Activated T-cell treated with anti-CD3 and anti-CD28 coated beads, Interleukin-2, amount 50 U/mL, for 24 hours (primary cell): ENCODE data around the gene SNRPB.

Source experiments
- DNase-seq: peaks from one replicate; pipeline ENCODE4 v3.0.0-alpha.2; 2020
- H3K27ac Mint-ChIP-seq: 2 replicates; pipeline ENCODE4 v1.8.0; 2020; ENCODE audit warnings: mild to moderate bottlenecking, mixed read lengths
- H3K27me3 Mint-ChIP-seq: 2 replicates; pipeline ENCODE4 v1.8.0; 2020; ENCODE audit warnings: mixed read lengths
- H3K36me3 Mint-ChIP-seq: 2 replicates; pipeline ENCODE4 v1.8.0; 2020; ENCODE audit warnings: low read depth, mixed read lengths
- H3K4me1 Mint-ChIP-seq: 2 replicates; pipeline ENCODE4 v1.8.0; 2020; ENCODE audit warnings: low read depth, mixed read lengths
- H3K4me3 Mint-ChIP-seq: 2 replicates; pipeline ENCODE4 v1.8.0; 2020; ENCODE audit warnings: mild to moderate bottlenecking, moderate library complexity, mixed read lengths
- H3K9me3 Mint-ChIP-seq: 2 replicates; pipeline ENCODE4 v1.8.0; 2020; ENCODE audit warnings: mixed read lengths

Gene SNRPB

DNA sequence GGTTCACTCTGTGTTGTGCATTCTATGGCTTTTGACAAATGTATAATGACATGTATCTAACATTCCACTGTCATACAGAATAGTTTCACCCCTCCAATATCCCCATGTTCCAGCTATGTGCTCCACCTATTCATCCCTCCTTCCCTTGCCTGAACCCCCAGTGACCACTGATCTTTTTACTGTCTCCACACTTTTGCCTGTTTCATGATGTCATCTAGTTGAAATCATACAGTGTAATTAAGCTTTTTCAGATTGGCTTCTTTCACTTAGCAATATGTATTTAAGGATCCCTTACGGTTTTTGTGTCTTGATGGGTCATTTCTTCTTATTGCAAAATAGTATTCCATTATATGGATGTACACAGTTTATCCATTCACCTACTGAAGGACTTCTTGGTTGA, 50.1 kb downstream of the SNRPB start:
- Mint-ChIP-seq H3K27ac (no peak overlapping the region), H3K4me1 (no peaks in the 10 kb centered on the region), H3K27me3 (peaks cover 8% of the 10 kb centered on the region), H3K36me3 (no peaks in the 10 kb centered on the region), H3K9me3 (no peaks in the 10 kb centered on the region), H3K4me3 (no peak overlapping the region)
- no peak for DNase-seq

DNA sequence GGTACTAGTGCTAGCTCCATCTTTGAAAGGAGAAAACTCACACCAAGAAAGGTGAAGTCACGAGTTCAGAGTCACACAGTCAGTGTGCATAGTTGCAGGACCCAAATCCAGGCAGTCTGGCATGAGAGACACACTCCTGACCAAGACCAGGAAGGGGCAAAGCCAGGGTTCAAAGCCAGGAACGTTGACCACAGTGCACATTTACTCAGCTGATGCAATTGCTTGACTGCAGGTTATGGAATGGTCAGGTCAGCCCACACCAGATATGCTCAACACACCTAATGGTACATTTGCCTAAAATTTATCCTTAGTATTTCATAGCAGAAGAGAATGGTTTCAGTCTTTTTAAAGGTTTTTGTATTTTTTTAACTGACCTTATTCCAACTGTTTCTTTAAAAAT, 52.2 kb downstream of the SNRPB start:
- H3K27ac Mint-ChIP-seq, result no peak overlapping the region
- H3K4me1 Mint-ChIP-seq, result no peaks in the 10 kb centered on the region
- peaks cover 13% of the 10 kb centered on the region for H3K27me3 Mint-ChIP-seq

DNA sequence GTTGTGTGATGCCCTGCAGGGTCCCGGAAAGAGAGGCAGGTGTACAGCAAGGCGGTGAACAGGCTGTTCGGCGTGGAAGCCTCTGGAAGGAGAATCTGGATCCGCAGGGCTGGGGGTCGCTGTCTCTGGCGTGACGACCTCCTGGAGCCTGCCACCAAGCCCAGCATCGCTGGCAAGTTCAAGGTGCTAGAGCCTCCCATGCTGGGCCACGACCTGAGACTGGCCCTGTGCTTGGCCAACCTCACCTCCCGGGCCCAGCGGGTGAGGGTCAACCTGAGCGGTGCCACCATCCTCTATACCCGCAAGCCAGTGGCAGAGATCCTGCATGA, 53.4 kb downstream of the SNRPB start:
- Mint-ChIP-seq H3K4me1 (no peaks in the 10 kb centered on the region), H3K36me3 (no peaks in the 10 kb centered on the region), H3K9me3 (no peaks in the 10 kb centered on the region), H3K27me3 (peaks cover 19% of the 10 kb centered on the region), H3K4me3 (no peak overlapping the region), H3K27ac (no peak overlapping the region)
- DNase-seq, result no peak

More for the DNA sequence above, 52.2 kb downstream of the SNRPB start:
- DNase-seq, result no peak
- Mint-ChIP-seq H3K9me3 (no peaks in the 10 kb centered on the region), H3K36me3 (no peaks in the 10 kb centered on the region), H3K4me3 (no peak overlapping the region)

DNA sequence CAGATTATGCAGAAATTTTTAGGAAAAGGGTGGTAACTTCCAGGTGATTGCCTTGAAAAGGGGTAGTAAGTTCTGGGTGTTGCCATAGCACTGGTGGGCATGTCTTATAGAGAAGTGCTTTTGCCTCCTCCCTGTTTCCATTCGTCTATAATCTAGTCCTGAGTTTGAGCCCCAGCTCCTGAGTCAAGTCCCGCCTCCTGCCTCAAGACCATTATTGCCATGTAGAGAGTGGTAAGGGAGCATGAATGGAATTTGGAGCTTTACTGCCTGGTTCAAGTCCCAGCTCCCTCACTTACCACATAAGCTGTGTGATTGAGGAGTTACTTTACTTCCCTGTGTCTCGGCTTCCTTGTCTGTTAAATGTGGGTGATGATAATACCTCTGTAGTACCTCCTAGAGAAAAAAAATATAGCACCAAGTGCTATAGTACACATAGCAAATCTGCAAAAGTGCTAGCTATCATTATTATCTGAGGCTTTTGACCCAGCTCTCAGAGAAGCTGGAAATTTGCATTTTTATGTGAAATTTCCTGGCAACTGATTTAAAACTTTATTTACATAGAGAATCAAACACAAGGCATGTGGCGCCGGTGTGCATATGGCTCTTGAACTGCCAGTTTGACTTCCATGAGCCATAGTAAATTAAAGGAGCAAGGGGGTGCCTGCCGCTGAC, 53.9 kb downstream of the SNRPB start:
- Mint-ChIP-seq H3K4me1 (no peaks in the 10 kb centered on the region), H3K4me3 (no peak overlapping the region), H3K36me3 (no peaks in the 10 kb centered on the region), H3K27me3 (peaks cover 22% of the 10 kb centered on the region), H3K27ac (no peak overlapping the region), H3K9me3 (no peaks in the 10 kb centered on the region)
- no peak for DNase-seq
